ENCODE measurements around the gene EFNA3. TPM values are rescaled to one million over a fixed set of nuclear protein-coding genes. Genes with fewer than 3 reads are reported as not detected.

Gene EFNA3
- total RNA-seq, 1 donor: 4.8 TPM

DNA sequence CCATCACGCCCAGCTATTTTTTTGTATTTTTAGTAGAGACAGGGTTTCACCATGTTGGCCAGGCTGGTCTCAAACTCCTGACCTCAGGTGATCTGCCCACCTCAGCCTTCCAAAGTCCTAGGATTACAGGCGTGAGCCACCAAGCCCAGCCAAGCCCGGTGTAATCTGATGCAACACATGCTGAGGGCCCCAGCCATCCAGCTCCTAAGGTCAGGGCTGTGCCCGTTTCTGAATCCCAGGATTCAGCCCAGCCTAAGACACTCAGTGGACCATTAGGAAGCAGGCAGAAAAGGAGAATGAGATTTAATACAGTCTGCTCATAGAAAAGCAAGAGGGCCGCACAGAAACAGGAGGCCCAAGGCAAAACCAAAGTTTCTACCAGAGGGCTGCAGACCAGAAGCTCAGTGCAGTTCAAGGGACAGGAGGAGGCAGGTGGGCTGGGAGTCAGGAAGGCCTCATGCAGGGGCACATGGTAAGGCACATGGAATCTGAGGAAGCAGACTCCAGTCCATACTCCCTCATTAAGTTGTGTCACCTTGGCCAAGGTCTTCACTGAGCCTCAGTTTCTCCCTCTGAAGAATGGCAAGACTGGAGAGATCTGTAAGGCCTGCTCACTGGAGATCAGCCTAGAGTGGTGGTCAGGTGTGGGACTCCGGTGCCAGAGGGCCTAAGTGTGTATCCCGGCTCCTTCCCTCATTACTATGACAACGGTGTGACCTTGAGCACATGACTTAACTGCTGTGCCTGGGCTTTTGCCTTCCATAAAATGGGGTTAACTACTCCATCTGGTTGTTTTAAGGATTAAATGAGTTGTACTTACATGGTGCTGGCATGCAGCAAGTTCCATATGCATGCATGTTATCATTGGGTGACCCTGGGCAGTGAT lies 29.9 kb upstream of the EFNA3 start:
- no peak for DNase-seq (ENCODE audit: low read depth in 2 of 3, low spot score in 2 of 3)

DNA sequence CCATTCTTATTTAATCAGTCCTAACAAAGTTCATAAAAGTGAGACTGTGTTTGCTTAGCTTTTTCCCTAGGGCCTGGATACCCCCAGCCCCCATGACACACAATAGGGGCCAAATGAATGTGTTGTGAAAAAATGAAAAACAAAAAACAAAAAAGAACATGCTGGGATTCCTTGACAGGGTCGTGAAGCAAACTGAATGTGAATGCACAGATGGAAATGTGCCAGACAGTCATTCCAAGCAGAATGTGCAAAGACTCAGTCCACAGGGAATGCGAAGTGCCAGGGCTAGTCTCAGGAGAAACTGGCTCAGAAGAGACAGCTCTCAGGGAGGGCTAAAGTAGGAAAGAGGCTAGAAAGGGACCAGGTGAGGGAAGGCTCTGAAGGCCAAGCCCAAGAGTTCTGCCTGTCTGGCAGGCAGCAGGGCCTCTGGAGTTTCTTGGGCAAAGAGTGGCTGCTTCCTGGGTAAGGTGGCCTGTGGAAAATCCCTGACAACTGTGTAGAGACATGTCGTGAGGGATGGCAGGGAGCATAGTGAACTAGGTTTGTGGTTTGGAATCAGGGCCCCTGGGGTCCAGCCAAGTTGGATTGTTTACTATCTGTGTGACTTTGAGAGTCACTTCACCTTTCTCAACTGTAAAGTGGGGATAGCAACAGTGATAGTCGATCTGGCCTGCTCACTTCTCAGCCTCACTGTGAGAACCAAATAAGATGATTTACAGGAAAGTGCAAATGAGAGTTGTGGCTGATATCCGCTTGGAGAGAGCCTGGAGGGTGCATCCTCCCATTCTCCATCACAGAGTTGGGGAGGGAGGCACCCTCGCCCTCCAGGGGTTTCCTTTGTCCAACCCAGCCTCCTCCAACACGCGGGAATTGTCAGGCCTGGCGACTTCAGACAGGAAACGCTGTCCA lies 28.7 kb upstream of the EFNA3 start:
- DNase-seq (ENCODE audit: low read depth in 2 of 3, low spot score in 2 of 3): no peak

DNA sequence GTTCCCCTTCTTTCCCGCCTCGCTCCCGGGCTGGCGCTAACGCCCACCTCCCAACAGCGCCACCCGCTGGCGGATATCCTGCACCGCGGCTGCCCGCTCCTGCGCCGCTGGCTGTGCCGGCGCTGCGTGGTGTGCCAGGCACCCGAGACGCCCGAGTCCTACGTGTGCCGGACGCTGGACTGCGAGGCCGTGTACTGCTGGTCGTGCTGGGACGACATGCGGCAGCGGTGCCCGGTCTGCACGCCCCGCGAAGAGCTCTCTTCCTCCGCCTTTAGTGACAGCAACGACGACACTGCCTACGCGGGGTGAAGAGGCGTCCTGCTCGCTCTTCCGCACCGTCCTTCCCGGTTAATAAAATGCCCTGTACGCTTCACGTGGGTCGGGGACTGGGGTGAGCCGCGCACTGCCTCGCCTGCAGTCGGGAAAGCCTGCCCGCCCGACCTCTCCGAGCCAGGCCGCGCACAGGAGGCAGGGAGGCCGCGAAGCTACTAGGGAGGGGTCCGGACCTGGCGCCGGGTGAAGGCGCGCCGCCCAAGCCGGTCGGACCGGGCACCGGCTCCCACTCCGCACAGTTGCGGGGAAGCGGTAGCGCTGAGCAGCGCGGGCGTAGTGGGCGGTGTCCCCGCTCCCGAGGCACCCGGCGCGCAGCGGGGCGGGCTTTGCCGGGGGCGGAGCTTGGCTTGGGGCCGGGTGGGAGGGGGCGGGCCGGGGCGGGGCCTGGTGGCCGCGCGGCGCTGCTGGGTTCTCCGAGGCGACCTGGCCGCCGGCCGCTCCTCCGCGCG lies 27.9 kb upstream of the EFNA3 start, which contains the start of gene ADAM15:
TSS of gene ADAM15 (plus strand) at position 757 of the 782 bp plus-strand sequence. CDS start 71 bp downstream, outside the sequence.
- peak; percentile 60 to 69 (median 68) for DNase-seq (ENCODE audit: low read depth in 2 of 3, low spot score in 2 of 3)

DNA sequence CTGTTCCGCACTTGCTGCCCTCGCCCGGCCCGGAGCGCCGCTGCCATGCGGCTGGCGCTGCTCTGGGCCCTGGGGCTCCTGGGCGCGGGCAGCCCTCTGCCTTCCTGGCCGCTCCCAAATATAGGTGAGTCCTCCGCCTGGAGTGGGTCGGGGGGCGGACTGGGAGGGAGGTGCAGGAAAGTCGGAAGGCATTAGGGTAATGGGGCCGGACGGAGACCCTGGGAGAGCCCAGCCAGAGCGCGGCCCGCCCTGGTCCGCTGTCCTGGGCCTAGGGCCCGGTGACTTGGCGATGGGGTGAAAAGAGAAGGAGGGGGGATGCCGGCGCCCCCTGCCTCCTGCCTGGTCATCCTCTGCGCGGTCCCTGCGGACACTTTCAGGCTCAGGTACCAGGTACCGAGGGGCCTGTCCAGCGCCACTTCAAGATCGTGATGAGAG lies 27.3 kb upstream of the EFNA3 start:
- no peak for DNase-seq (ENCODE audit: low read depth in 2 of 3, low spot score in 2 of 3)

DNA sequence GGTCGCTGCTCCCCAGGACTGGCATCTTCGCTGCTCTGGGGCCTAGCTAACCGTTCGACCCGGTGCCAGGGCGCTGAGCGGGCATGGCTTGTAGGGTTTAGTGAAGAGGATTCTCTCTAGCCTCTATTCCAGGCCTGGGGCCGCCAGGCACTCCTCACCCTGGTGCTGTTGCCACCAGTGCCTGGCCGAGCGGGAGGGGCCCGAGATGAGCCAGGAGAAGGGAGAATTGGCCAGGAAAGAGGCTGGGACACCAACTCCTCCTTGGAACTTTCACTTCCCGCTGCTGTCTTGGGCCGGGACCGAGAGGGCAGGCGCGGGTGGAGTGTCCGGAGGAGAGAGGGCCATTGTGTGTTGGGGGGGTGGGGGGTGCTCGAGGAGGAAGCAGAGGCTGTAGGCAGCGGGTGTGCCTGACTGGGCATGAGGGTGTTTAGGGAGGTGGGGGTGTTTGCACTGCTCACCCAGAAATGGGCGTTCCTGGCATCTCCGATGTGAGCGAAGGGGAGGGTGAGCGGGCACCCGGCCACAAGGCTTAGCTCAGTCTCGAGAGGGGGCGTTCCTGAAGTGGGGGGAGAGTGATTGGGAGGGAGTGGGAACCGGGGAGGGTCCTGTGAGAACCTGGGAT lies 26.7 kb upstream of the EFNA3 start:
- DNase-seq (ENCODE audit: low read depth in 2 of 3, low spot score in 2 of 3): peak in 1 of 3 donors; percentile 39

DNA sequence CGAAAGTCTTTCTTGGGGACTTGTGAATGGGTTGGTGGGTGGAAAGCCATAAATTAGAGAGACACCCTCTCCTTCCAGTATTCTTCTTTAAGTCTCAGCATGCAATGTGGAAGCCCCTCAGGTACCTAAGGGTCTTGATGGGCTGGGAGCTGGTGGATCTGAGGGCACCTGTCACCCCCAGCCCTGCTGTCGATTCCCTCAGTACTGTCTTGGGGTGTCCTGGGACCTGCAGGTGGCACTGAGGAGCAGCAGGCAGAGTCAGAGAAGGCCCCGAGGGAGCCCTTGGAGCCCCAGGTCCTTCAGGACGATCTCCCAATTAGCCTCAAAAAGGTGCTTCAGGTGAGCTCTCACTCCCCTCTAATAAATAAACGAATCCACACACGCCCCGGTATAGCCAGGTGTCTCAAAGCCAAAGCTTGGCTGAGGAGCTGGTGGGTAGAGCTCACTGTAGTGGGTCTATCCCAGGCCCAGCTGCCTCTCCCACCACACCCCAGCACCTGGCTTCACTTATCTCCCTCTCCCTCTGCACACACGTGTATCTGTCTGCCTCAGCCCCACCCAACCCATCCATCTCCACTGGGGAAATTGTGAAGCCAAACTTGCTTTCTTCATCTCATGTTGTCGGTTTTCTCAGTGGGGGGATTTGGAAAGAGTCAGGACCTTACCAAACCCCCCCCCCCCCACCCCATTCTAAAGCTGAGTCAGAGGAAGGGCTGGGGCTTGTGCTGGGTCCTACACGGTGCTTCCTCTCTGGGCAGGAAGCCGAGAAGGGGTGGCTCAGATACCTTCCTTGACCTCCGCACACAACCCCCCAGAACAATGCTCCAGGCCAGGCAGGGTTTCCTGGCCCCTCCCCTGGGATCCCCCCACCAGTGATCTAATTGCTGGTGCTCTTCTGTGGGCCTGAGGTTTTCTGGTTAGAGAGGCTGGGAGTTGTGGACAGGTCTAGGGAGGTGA lies 25.9 kb upstream of the EFNA3 start:
- DNase-seq (ENCODE audit: low read depth in 2 of 3, low spot score in 2 of 3): peak in 2 of 3 donors; percentile 11 to 35

DNA sequence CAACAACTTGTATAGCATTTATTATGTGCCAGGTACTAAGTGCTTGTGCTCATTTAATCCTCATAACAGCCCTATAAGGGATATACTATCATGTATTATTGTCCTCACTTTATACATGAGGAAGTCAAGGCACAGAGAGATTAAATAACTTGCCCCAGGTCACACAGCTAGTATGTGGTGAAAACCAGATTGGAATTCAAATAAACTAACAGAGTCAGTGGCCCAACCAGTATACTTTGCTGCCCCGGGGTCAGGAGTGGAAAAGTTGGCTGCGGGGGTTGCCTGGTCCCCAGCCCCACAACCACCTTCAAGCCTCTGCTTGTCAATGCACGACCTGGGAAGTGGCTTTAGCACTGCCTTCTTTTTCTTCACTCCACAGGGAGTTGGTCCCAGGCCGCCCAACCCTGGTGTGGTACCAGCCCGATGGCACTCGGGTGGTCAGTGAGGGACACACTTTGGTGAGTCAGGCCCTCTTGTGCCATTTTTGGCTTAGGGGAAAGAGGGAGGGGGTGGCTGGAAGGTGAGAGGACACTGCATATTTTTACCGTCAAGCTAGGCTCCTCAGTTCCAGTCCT lies 25.0 kb upstream of the EFNA3 start:
- DNase-seq (ENCODE audit: low read depth in 2 of 3, low spot score in 2 of 3): no peak

DNA sequence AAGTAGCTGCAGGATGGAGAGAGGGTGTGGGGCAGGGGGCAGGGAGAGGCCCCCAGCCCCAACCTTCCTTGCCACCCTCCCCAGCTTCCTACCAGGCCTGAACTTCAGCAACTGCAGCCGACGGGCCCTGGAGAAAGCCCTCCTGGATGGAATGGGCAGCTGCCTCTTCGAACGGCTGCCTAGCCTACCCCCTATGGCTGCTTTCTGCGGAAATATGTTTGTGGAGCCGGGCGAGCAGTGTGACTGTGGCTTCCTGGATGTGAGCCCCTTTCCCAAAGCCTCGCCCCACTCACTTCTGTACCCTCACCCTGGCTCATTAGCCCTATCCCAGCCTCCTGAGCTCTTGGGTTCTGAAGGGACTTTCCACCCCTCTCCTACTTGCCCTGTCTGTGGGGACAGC lies 21.5 kb upstream of the EFNA3 start:
- no peak for DNase-seq (ENCODE audit: low read depth in 2 of 3, low spot score in 2 of 3)

DNA sequence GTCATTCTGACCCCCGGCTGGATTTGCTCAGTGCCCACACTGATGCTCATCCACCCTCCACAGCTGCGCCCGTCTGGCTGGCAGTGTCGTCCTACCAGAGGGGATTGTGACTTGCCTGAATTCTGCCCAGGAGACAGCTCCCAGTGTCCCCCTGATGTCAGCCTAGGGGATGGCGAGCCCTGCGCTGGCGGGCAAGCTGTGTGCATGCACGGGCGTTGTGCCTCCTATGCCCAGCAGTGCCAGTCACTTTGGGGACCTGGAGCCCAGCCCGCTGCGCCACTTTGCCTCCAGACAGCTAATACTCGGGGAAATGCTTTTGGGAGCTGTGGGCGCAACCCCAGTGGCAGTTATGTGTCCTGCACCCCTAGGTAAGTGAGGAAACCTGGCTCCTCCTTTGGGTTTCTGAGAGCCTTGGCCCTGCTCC lies 20.8 kb upstream of the EFNA3 start:
- no peak for DNase-seq (ENCODE audit: low read depth in 2 of 3, low spot score in 2 of 3)

DNA sequence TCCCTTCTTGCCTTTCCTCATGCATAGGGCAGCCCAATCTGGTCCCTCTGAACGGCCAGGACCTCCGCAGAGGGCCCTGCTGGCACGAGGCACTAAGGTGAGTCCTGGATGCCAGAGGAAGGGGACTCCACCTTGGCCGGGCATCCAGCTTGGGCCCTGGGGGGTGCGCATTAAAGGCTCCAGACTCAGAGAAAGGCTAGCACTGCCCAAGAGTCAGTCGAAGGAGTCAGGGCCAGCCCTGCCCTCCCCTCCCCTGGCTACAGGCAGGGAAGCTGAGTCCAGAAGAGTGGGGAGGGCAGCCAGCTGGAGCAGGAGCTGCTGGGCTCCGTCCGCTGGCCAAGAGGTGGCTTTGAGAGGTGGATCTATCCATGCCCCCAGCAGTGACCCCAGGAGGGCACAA lies 17.9 kb upstream of the EFNA3 start:
- DNase-seq (ENCODE audit: low read depth in 2 of 3, low spot score in 2 of 3): no peak

DNA sequence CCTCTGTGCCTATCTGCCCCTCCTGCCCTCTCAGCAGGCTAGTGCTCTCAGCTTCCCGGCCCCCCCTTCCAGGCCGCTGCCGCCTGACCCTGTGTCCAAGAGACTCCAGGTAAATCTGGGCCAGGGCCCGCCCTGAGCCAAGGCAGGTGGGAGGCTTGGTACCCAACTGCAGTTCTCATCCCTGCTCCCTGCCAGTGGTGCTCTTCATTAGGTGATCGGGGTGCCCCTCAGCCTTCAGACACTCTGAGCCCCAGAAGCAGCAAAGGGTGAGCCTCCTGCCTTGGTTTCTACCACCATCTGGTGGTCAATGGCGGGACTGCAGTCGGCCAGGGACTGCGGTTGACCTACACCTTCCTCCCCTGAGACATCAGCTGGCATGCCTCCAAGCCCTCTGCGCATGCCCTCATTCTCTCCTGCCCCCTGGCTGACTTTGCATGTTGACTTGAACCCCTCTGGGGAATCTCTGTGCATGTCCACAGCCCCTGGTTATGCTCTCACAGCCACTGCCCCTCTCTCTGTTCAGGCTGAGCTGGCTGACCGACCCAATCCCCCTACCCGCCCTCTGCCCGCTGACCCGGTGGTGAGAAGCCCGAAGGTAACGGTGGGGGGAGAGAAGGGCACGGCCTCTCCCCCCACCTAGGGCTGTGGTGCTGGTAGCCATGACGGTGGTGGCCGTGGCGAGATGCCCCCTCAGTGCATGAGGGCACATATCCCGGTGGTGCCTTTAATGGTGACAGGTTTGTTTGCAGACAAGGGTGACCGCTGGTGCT lies 17.1 kb upstream of the EFNA3 start:
- DNase-seq (ENCODE audit: low read depth in 2 of 3, low spot score in 2 of 3): peak; percentile 90 to 93 (median 91)

DNA sequence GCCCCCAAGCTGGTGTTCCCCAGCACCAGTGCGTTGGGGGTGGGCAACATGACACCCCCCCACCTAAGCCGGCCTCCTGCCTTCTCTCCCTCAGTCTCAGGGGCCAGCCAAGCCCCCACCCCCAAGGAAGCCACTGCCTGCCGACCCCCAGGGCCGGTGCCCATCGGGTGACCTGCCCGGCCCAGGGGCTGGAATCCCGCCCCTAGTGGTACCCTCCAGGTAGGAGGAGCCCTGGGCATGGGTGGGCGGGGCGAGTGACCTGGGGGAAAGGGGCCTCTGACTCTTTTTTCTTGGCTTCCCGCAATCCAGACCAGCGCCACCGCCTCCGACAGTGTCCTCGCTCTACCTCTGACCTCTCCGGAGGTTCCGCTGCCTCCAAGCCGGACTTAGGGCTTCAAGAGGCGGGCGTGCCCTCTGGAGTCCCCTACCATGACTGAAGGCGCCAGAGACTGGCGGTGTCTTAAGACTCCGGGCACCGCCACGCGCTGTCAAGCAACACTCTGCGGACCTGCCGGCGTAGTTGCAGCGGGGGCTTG lies 16.4 kb upstream of the EFNA3 start:
- DNase-seq (ENCODE audit: low read depth in 2 of 3, low spot score in 2 of 3): no peak

DNA sequence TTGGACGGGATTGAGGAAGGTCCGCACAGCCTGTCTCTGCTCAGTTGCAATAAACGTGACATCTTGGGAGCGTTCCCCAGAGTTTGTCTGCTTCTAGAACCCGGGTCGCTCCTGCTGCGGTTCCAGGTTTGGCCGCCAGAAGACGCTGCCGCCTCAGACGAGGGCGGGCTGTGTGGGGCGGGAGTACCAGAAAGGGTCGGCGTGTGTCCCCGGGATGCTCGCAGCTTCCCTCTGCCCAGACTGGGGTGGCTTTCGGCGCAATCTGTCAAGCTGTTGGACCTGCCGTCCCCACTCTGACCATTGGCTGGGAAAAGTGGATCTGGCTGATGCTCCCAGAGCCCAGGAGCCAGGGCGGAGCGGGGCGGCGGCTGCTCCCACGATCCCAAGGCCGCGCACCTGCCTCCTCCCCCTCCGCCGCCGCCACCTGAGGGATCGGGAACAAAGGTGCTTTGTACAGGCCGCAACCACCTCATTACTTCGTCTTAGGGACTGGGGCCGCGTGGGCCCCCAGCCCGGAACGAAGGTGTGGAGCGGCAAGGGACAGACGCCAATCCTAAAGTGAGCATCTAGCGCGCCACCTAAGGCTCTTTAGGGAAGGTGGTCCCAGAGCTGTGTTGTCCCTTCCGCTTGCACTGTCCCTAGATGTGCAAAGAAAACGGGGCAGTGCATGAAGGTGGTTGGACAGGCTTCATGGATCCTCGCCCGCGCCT lies 15.8 kb upstream of the EFNA3 start:
- DNase-seq (ENCODE audit: low read depth in 2 of 3, low spot score in 2 of 3): peak in 1 of 3 donors; percentile 74

DNA sequence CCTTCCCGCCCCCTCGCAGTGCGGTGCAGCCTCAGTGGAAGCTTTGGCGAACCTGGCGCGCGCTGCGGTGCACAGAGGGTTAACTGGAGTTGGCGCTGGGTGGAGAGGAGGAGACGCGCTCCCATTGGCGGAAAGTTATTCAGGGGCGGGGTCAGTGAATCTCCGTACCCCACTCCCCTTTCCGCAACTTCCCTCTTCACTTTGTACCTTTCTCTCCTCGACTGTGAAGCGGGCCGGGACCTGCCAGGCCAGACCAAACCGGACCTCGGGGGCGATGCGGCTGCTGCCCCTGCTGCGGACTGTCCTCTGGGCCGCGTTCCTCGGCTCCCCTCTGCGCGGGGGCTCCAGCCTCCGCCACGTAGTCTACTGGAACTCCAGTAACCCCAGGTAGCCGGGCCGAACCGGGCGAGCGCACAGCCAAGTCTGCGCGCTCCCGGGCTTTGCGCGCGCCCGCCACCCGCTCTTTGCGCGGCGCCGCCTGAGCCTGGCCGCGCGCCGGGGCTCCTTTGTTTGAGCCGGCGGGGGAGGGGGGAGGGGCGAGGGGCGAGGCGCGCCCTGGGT lies 15.0 kb upstream of the EFNA3 start, which contains the start of gene EFNA4:
TSS of gene EFNA4 (plus strand) at position 191 of the 561 bp plus-strand sequence. CDS start at position 275, 84 bp downstream.
- DNase-seq (ENCODE audit: low read depth in 2 of 3, low spot score in 2 of 3): peak in 2 of 3 donors; percentile 87 to 94

DNA sequence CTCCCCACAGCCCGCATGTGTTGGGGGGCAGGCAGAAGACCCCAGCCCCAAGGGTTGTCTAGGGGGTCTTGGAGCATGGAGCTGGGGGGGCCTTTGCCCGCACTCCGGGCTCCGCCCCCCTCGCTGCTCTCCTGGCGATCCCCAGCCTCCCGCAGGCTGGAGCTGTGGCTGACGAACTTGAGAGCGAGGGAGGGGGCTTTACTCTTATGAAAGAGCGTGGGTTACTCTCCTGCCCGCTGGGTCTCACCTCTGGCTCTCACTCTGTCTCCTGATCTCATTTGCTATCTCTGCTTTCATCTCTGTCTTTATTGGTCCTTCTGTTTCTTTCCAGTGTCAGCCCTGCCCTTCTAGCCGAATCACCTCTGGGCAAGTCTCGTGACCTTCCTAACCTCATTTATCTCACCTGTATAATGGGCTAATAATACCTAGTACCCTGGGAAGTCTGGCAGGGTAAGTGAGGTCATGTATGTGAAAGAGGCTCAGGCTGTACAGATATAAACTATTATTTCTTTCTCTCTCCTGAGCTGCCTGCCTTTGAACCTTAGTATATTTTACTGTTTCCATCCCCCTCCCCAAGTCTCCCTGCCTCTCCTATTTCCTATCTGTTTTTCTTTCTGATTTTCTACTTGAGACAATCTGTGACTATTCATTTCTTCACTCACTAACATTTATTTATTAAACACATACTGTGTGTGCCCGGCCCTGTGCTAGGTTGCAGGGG lies 14.4 kb upstream of the EFNA3 start:
- peak in 1 of 3 donors; percentile 53 for DNase-seq (ENCODE audit: low read depth in 2 of 3, low spot score in 2 of 3)

Data from hematopoietic multipotent progenitor cell (in vitro differentiated cells).